NCI-H146 treated with DMSO at 0.1 percent for 48 hours (cell line): ENCODE results near the gene CEP76.

Source experiments
- DNase-seq: peaks from one replicate; lab custom pipeline; 2025; ENCODE audit not compliant: unreplicated experiment; lab: John Stamatoyannopoulos, UW

The CEP76 gene

DNA sequence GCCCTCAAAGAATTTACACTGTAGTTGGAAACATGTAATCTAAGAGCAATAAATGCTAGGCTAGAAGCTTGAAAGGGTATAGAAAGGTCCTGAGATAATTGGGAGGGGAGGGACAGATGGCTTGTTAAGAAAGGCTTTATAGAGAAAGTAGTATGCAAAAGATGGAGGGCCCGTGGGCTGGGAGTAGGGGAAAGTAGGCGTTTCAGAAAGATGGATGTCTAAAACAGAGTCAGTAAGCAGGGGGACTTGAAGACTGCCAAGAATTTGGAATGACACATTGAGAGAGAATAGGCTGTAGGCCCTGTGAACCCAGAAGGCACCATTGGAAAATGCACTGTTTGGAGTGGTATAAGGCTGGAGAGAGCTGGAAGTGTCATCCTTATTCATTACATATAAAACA lies 1.1 kb upstream of the CEP76 start:
- DNase-seq: peak; percentile 57

DNA sequence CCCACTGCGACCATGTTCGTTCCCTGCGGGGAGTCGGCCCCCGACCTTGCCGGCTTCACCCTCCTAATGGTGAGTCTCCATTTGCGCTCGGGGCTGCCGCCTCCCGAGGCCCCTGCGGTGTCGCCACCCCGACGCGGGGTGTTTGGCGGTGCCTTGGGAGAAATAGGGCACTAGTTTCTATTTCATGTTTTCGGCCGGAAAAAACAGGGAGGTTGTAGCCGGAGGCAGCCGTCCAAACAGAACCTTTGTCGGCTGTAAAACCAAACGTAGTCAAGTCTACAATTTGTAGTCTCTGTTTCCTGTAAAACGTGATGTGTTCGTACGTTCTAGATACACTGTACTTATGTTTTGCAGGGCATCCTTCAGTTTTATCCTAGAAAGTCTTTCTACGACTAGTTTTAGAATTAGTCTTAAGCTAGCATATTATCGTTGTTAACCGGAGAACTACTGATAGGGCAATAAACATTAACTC lies 609 bp upstream of the CEP76 start:
- no peak for DNase-seq

DNA sequence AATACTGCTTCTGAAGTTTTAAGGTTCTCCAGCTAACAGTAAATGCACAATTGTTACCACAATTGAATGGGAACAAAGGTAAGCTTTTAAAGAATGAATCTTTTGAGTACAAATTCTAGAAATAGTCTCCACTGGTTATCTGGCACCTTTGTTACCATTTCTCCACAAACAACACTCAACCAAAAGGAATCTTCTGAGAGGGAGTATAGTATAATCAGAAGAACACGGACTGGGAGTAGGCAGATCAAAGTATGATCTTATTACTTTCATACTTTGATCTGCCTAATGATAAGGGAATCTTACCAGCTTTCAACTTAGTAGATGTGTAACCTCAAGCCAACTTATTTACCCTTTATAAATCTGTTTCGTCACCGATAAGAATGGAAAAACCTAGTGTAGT lies 1.4 kb downstream of the CEP76 start:
- no peak for DNase-seq

GRCh38 chr18:12699747-12700146 lies 2.8 kb downstream of the CEP76 start:
- no peak for DNase-seq

DNA sequence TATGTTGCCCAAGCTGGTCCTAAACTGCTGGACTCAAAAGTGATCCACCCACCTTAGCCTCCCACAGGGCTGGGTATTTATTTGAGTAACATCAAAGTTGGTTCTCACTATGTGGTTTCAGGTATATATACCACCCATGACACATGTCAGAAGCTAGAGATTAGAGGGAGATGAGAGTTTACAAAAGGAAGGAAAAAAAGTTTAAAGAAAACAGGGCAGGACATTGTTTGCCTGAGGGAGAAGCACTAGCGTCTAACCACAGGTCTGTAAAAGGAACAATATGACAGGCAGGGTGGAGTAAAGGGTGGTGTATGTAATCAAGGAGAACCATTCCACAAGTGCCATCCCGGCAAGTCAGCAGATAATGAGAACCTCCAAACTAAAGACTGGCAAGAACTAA lies 8.5 kb downstream of the CEP76 start:
- DNase-seq: no peak

GRCh38 chr18:12692206-12692605 lies 10.3 kb downstream of the CEP76 start:
- no peak for DNase-seq

GRCh38 chr18:12689256-12689850 lies 13.2 kb downstream of the CEP76 start:
- no peak for DNase-seq

- DNase-seq: no peak
Measured at GRCh38 chr18:12686100-12686499, 16.4 kb downstream of the CEP76 start.

DNA sequence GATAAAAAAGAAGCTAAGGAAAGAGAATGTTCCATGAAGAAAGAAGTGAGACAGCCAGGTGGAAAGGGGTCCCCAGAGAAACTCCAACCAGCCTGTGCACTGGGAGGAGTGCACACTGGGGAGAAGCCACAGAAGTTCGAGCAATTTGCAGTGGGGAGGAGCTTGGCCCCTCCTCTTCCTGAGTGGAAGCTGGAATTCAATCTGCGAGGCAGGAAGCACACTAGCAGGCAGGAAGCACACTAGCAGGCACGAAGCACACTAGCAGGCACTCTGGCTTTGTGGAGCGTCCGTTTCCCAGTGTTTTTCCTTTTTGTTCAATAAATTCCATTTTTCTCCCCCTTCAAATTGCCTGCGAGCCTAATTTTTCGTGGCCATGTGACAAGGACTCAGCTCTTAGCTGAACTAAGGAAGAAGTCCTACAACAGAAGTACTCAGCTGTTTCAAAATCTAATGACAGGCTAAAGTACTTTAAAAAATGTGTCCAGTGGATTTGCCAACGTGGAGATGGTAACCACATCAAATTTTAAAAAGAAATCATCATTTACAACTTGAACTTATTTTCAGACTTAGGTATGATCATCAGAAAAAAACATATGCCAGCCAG lies 23.2 kb downstream of the CEP76 start:
- DNase-seq: no peak

DNA sequence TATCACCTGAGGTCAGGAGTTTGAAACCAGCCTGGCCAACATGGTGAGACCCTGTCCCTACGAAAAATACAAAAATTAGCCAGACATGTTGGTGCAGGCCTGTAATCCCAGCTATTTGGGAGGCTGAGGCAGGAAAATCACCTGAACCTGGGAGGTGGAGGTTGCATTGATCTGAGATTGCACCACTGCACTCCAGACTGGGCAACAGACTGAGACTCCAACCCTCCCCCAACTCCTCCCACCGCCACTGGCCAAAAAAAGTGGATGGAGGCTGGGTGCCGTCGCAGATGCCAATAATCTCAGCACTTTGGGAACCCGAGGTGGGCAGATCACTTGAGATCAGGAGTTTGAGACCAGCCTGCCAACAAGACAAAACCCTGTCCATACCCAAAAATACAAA lies 34.5 kb downstream of the CEP76 start:
- no peak for DNase-seq

GRCh38 chr18:12659904-12660605 lies 42.5 kb downstream of the CEP76 start:
- DNase-seq: peak; percentile 80

- no peak for DNase-seq
Measured at GRCh38 chr18:12658426-12659138, 43.9 kb downstream of the CEP76 start.

- peak; percentile 79 for DNase-seq
Measured at GRCh38 chr18:12657684-12658425, 44.7 kb downstream of the CEP76 start, which contains the start of gene SPIRE1. SPIRE1 (minus strand) TSS chr18:12658107; CDS start chr18:12657866, 241 bp downstream.

GRCh38 chr18:12656938-12657683 lies 45.4 kb downstream of the CEP76 start:
- no peak for DNase-seq

- peak; percentile 26 for DNase-seq
Measured at GRCh38 chr18:12656605-12656937, 46.0 kb downstream of the CEP76 start.

DNA sequence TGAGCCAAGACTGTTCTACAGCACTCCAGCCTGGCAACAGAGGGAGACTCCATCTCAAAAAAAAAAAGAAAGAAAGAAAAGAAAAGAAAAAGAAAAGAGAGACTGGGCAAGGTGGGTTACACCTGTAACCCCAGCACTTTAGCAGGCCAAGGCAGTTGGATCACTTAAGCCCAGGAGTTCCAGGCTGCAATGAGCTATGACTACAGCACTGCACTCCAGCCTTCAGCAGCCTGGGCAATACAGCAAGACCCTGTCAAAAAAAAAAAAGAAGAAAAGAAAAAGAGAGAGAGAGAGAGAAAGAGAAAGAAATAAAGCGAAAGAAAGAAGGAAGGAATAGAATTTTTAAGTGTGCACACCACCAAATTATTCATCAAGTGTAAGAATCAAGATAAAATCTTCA lies 47.6 kb downstream of the CEP76 start:
- DNase-seq: no peak

GRCh38 chr18:12652861-12653401 lies 49.6 kb downstream of the CEP76 start:
- DNase-seq: no peak

GRCh38 chr18:12651651-12652050 lies 50.9 kb downstream of the CEP76 start:
- no peak for DNase-seq

- DNase-seq: no peak
Measured at GRCh38 chr18:12647773-12648172, 54.8 kb downstream of the CEP76 start.

GRCh38 chr18:12645751-12646203 lies 56.7 kb downstream of the CEP76 start:
- no peak for DNase-seq
